Activated CD8-positive, alpha-beta memory T cell treated with anti-CD3 and anti-CD28 coated beads for 48 hours (primary cell): ENCODE data around the gene FOXP1.

Experiments used
- DNase-seq, 3 experiments: peaks; one replicate each; pipeline ENCODE4 v3.0.0-alpha.2; 2020; ENCODE audit warnings: low read depth in 2 of 3, low spot score in 2 of 3

The FOXP1 gene

GRCh38 chr3:71112576-71112975 lies 471.0 kb downstream of the FOXP1 start:
- no peak for DNase-seq

GRCh38 chr3:71111784-71112440 lies 471.6 kb downstream of the FOXP1 start:
- no peak for DNase-seq

GRCh38 chr3:71110385-71111222 lies 472.9 kb downstream of the FOXP1 start:
- DNase-seq, result no peak

- DNase-seq, result no peak
Measured at GRCh38 chr3:71109977-71110285, 473.6 kb downstream of the FOXP1 start.

- no peak for DNase-seq
Measured at GRCh38 chr3:71109241-71109976, 474.1 kb downstream of the FOXP1 start.

- DNase-seq, result no peak
Measured at GRCh38 chr3:71107926-71108325, 475.6 kb downstream of the FOXP1 start.

GRCh38 chr3:71104976-71105375 lies 478.6 kb downstream of the FOXP1 start:
- no peak for DNase-seq

GRCh38 chr3:71104556-71104955 lies 479.0 kb downstream of the FOXP1 start:
- DNase-seq, result no peak

- DNase-seq, result no peak
Measured at GRCh38 chr3:71104121-71104541, 479.4 kb downstream of the FOXP1 start.

GRCh38 chr3:71103430-71103921 lies 480.1 kb downstream of the FOXP1 start:
- DNase-seq, result no peak

- DNase-seq, result no peak
Measured at GRCh38 chr3:71102111-71102983, 481.2 kb downstream of the FOXP1 start.

- DNase-seq, result no peak
Measured at GRCh38 chr3:71101626-71102025, 481.9 kb downstream of the FOXP1 start.

GRCh38 chr3:71101014-71101413 lies 482.5 kb downstream of the FOXP1 start:
- no peak for DNase-seq

GRCh38 chr3:71099997-71100719 lies 483.4 kb downstream of the FOXP1 start:
- no peak for DNase-seq

GRCh38 chr3:71097557-71097956 lies 486.0 kb downstream of the FOXP1 start:
- DNase-seq, result no peak

GRCh38 chr3:71095511-71096291 lies 487.8 kb downstream of the FOXP1 start:
- no peak for DNase-seq

GRCh38 chr3:71094658-71095209 lies 488.8 kb downstream of the FOXP1 start:
- DNase-seq, result no peak

- no peak for DNase-seq
Measured at GRCh38 chr3:71092665-71093064, 490.9 kb downstream of the FOXP1 start.

GRCh38 chr3:71090207-71090606 lies 493.3 kb downstream of the FOXP1 start:
- DNase-seq, result no peak
